Measurements from ENCODE around the gene MAP3K12.

DNA sequence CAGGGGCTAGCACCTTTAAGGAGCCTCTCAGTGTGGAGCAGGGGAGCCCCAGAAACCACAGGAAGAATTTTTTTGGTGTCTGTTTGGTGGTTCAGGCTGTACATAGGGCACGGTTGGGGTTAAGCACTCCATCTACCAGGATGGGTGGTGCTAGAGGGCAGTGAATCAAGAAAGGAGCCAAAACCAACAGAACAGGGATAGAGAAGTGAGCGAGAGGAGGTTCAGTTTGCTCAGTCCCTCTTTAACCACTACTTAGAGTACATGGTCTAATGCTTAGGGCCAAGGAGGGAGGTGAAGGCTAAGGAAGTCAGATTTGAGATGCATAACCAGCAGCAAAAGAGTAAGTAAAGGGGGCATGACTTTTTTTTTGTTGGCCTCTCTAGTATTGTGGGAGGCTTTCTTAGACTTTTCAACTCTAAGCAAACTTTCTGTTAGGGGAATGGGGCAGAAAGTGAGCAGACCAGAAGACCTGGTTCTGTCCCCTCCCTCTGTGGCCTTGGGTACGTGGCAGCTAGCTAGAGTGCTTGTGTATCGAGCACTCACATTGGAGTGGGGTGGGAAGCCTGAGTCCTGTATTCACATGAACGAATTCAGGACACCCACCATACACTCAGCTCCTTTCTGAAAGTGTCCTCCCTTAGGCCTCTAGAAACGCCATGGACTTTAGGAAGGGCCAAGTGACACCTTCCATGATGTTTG, 14.6 kb upstream of the MAP3K12 start:
- no peak for TF ChIP-seq CTCF (IDR thresholded peaks at IDR 0.05)
- no peak for TF ChIP-seq ZFX (IDR thresholded peaks at IDR 0.05; ENCODE audit: borderline replicate concordance)
